Colonic mucosa (tissue), 4 donors: ENCODE data around the gene NCBP3. TPM values are rescaled to one million over a fixed set of nuclear protein-coding genes. Genes with fewer than 3 reads are reported as not detected.
"Not testable (repeated sequence)": the region's sequence is repeated elsewhere in the genome, so short reads cannot be mapped to it uniquely, and the experiment has no call there.

ENCODE experiments used
- DNase-seq: peaks from one replicate; pipeline ENCODE4 v3.0.0-alpha.2; 2020
- H3K27ac ChIP-seq: fragments of 200-600 bp; one replicate; pipeline ENCODE4 v1.8.0; 2021
- H3K27me3 ChIP-seq: fragments of 200-600 bp; one replicate; pipeline ENCODE4 v1.8.0; 2021
- H3K36me3 ChIP-seq: fragments of 200-600 bp; one replicate; pipeline ENCODE4 v1.8.0; 2021
- H3K4me1 ChIP-seq: fragments of 200-600 bp; one replicate; pipeline ENCODE4 v1.8.0; 2021; ENCODE audit warnings: mild to moderate bottlenecking
- H3K4me3 ChIP-seq: fragments of 200-600 bp; one replicate; pipeline ENCODE4 v1.8.0; 2021
- H3K9ac ChIP-seq, 2 donors: one replicate each; pipeline ENCODE4 v1.7.0; 2013; ENCODE audit warnings: control low read depth in 2 of 2, low read depth in 2 of 2, low read length in 2 of 2
- H3K9me3 ChIP-seq: fragments of 200-600 bp; one replicate; pipeline ENCODE4 v1.8.0; 2021
- intact Hi-C: fragments of 100-400 bp; cut with DNase I; formaldehyde crosslinking; loops from one replicate; pipeline ENCODE4 v1.14.1; 2022
- total RNA-seq, 2 donors: library from RNA; stranded (reverse); fragmentation: NEBNext Ultra II Directional in 1 of 2; extraction: Animal tissue kit (Norgen Biotek cat#: 25700) in 1 of 2; gene quantifications; one replicate each; pipeline ENCODE4 v1.2.1, GENCODE V29; 2021
- TF ChIP-seq, protein P1 (sequence below): fragments of 200-600 bp; IDR thresholded peaks from one replicate; pipeline ENCODE4 v1.8.0; 2022; ENCODE audit warnings: antibody characterized with exemption, mild to moderate bottlenecking
- donor health status: healthy.
- donor health status: DM: no; HTN: no; CAD: no.
- donor health status: DM: no; HTN: no; CAD: no.

NCBP3 gene
- total RNA-seq, 2 donors from 2014 or later, result 31.3 to 41.2 TPM

DNA sequence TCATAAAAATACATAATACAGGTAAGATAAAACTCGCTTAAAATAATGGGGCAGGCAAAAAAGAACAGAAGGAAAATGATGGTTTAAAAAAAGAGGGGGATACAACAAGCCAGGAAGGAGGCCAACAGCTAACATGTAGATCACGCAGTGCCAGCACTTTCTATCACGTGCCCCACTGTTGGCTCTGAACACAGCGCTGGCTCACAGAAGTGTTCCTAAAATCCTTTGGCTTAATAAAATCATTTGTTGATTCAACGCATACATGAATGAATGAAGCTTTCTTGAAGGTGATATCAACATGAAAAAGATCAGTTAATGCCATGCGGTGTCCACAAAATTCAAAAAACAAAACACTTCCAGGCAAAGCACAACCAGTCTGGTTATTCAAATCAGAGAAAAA is 53.6 kb downstream of the NCBP3 start:
- intact Hi-C loops, result no loop called here
- H3K27ac ChIP-seq, result no peak overlapping the region

DNA sequence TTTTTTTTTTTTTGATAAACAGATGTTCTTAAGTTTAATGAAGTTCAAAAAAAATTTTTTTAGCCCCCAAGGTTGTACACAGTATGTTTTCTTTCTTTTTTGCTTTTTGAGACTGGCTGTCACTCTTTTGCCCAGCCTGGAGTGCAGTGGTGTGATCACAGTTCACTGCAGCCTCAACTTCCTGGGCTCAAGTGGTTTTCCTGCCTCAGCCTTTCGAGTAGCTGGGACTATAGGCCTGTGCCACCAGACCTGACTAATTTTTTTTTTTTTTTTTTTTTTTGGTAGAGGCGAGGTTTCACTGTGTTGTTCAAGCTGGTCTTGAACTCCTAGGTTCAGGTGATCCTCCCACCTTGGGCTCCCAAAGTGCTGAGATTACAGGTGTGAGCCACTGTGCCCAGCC is 57.8 kb downstream of the NCBP3 start:
- Histone ChIP-seq H3K4me1 (no peaks in the 10 kb centered on the region), H3K4me3 (no peak overlapping the region), H3K9ac (no peak overlapping the region), H3K36me3 (no peaks in the 10 kb centered on the region), H3K27me3 (no peaks in the 10 kb centered on the region), H3K9me3 (no peaks in the 10 kb centered on the region), H3K27ac (no peak overlapping the region)
- intact Hi-C loops, result no loop called here
- TF ChIP-seq, protein P1, sequence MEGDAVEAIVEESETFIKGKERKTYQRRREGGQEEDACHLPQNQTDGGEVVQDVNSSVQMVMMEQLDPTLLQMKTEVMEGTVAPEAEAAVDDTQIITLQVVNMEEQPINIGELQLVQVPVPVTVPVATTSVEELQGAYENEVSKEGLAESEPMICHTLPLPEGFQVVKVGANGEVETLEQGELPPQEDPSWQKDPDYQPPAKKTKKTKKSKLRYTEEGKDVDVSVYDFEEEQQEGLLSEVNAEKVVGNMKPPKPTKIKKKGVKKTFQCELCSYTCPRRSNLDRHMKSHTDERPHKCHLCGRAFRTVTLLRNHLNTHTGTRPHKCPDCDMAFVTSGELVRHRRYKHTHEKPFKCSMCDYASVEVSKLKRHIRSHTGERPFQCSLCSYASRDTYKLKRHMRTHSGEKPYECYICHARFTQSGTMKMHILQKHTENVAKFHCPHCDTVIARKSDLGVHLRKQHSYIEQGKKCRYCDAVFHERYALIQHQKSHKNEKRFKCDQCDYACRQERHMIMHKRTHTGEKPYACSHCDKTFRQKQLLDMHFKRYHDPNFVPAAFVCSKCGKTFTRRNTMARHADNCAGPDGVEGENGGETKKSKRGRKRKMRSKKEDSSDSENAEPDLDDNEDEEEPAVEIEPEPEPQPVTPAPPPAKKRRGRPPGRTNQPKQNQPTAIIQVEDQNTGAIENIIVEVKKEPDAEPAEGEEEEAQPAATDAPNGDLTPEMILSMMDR, result no peak
- DNase-seq, result no peak

More for the DNA sequence above, 53.6 kb downstream of the NCBP3 start:
- no peak overlapping the region for H3K9ac ChIP-seq
- TF ChIP-seq, protein P1, result no peak
- no peaks in the 10 kb centered on the region for H3K9me3 ChIP-seq
- DNase-seq, result no peak
- H3K4me3 ChIP-seq, result no peak overlapping the region
- H3K36me3 ChIP-seq, result no peaks in the 10 kb centered on the region
- H3K4me1 ChIP-seq, result no peaks in the 10 kb centered on the region
- no peaks in the 10 kb centered on the region for H3K27me3 ChIP-seq

DNA sequence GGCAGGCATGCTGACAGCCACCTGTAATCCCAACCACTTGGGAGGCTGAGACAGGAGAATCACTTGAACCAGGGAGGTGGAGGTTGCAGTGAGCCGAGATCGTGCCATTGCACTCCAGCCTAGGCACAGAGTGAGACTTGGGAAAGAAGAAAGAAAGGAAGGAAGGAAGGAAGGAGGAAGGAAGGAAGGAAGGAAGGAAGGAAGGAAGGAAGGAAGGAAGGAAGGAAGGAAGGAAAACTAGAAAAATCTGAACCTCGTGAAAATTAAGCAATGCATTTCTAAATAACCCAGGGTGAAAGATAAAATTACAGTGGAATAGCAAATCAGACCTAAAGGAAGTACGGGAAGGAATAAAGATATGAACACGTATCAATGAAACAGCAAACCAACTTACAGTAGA is 60.7 kb downstream of the NCBP3 start:
- intact Hi-C loops, DNase-seq: not testable (repeated sequence)

DNA sequence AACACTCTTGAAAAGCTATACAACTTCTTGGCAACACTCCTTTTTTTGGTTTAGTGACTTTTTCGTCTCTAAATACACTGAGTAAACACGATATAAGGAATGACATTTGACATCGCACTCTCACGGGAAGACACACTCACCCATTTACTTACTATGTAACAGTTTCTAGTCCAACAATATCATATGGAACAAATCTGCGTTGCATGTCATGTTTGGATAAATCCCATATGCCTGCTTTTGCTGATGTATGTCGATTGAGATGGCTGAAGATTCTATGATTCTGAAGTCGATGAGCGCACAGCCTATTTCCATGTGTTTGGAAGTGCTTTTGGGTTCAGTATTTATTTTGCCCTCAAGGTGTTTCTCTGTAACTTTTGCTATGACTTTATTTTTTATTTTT is 63.3 kb downstream of the NCBP3 start:
- TF ChIP-seq, protein P1, result no peak
- intact Hi-C loops, result no loop called here
- Histone ChIP-seq H3K4me1 (no peaks in the 10 kb centered on the region), H3K36me3 (no peaks in the 10 kb centered on the region), H3K9ac (no peak overlapping the region), H3K9me3 (no peaks in the 10 kb centered on the region), H3K4me3 (no peak overlapping the region), H3K27ac (no peak overlapping the region), H3K27me3 (no peaks in the 10 kb centered on the region)
- no peak for DNase-seq

More for the DNA sequence above, 60.7 kb downstream of the NCBP3 start:
- H3K9ac ChIP-seq, H3K4me1 ChIP-seq, H3K36me3 ChIP-seq, H3K4me3 ChIP-seq, H3K27me3 ChIP-seq, H3K27ac ChIP-seq, H3K9me3 ChIP-seq: not testable (repeated sequence)

DNA sequence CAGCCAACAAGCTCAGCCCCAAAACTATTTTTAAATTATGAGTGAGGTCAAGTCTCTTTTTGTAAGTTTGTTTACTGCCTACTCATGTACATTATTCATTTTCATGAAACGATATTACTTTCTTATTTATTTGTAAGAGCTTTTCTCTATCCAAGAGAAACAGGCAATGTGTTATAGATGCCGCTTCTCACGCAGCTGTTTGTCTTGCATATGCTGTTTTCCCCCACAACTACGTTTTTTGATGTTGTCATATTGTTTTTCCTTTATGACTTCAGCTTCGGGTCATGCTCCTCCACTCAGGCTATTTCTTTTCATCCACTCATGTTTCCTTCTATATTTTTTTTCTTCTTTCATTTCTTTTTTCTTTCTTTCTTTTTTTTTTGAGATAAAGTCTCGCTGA is 65.1 kb downstream of the NCBP3 start:
- Histone ChIP-seq H3K4me3 (no peak overlapping the region), H3K4me1 (no peaks in the 10 kb centered on the region), H3K9me3 (no peaks in the 10 kb centered on the region), H3K9ac (no peak overlapping the region), H3K27ac (no peak overlapping the region), H3K36me3 (no peaks in the 10 kb centered on the region), H3K27me3 (no peaks in the 10 kb centered on the region)
- intact Hi-C loops, result no loop called here
- no peak for DNase-seq
- TF ChIP-seq, protein P1, result no peak

DNA sequence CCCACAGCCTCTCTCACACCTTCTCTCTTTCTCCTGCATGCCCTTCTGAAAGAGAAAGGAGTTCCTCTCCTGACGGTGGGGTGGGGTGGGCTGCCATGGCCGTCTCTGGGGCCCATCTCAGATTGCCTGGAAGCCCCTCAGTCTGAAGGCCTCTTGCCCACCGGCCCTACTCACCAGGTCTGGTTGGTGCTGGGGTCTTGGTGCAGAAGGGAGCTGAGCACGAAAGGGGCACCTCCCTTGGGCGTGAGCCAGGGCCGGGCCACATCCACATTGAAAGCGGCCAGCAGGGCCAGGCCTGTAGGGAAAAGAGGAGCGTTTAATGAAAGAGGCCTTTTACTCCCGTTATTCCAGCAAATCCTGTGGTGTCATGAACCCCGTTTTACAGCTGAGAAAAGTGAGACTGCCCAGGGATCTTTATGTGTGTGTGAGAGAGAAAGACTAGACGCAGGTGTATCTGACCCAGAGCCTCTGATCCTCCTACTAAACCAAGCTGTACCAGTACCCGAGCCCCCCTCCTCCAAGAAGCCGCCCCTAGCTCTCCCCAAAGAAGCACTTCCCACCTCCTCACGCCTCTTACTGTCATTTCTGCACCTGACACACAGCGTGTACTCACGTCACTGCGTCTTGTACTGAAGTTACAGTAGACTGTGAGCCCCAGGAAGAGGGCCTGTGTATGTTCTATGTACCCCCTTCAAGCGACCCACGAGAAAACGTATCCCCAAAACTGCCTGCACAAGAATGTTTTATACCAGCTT is 68.5 kb downstream of the NCBP3 start:
- DNase-seq, result no peak
- Histone ChIP-seq H3K36me3 (no peaks in the 10 kb centered on the region), H3K4me1 (no peaks in the 10 kb centered on the region), H3K27me3 (no peaks in the 10 kb centered on the region), H3K4me3 (no peak overlapping the region), H3K9ac (no peak overlapping the region), H3K9me3 (no peaks in the 10 kb centered on the region), H3K27ac (no peak overlapping the region)
- TF ChIP-seq, protein P1, result no peak
- intact Hi-C loops, result no loop called here
